Endothelial cell of umbilical vein (primary cell): ENCODE results near the gene NOP16. TPM values are rescaled to one million over a fixed set of nuclear protein-coding genes. Genes with fewer than 3 reads are reported as not detected.

Experiments
- BruUV-seq: library from RNA; stranded (reverse); fragments of 400-500 nt; replicated peaks from 2 replicates; lab custom pipeline; 2021; lab: Mats Ljungman, UMichigan
- CTCF ChIA-PET: fragments of 300-600, 350-600 bp; sonication (Branson Sonifier 250); formaldehyde crosslinking; loops from one replicate; lab custom pipeline; 2021; ENCODE audit warnings: antibody characterized with exemption, inconsistent platforms; lab: Charles Lee
- POLR2A ChIA-PET: fragments of 300-600, 350-600 bp; sonication (Branson Sonifier 250); formaldehyde crosslinking; loops from one replicate; lab custom pipeline; 2021; ENCODE audit warnings: antibody characterized with exemption, inconsistent platforms; lab: Charles Lee
- DNase-seq: peaks from one replicate; pipeline ENCODE4 v3.0.0-alpha.2; 2011; ENCODE audit warnings: low read depth, low spot score
- FAIRE-seq: peaks from 2 replicates; lab custom pipeline; 2011; peaks lifted over from hg19 to GRCh38; lab: Jason Lieb, UNC
- H2AFZ ChIP-seq: 2 replicates; pipeline ENCODE4 v1.6.0; 2012; ENCODE audit warnings: low read depth, low read length, control low read depth, inconsistent platforms
- H3K27ac ChIP-seq: 2 replicates; pipeline ENCODE4 v1.5.1; 2011; ENCODE audit warnings: low read depth, mild to moderate bottlenecking, control low read depth, low read length, moderate library complexity; ENCODE audit not compliant: insufficient read depth
- H3K27me3 ChIP-seq, 2 experiments: 2 replicates each; pipeline versions ENCODE4 v1.6.0 to v1.6.1; 2011; ENCODE audit warnings: low read length in 2 of 2, mixed read lengths in 1 of 2; ENCODE audit not compliant: control insufficient read depth in 2 of 2, insufficient read depth in 2 of 2
- H3K36me3 ChIP-seq, 2 experiments: 2 replicates in 1 of 2; 3 replicates in 1 of 2; pipeline ENCODE4 v1.5.1; 2011; ENCODE audit warnings: low read length in 2 of 2, mild to moderate bottlenecking in 1 of 2, moderate library complexity in 1 of 2; ENCODE audit not compliant: control insufficient read depth in 2 of 2, insufficient read depth in 2 of 2; ENCODE audit errors: extremely low read depth in 1 of 2
- H3K4me1 ChIP-seq: 3 replicates; pipeline ENCODE4 v1.5.1; 2011; ENCODE audit warnings: mild to moderate bottlenecking, low read length; ENCODE audit not compliant: control insufficient read depth, insufficient read depth; ENCODE audit errors: extremely low read depth
- H3K4me2 ChIP-seq: 2 replicates; pipeline ENCODE4 v1.6.1; 2011; ENCODE audit warnings: low read length, control low read depth, mixed read lengths; ENCODE audit not compliant: insufficient read depth
- H3K4me3 ChIP-seq, 3 experiments: fragments of 200-600 bp in 1 of 3; sonication (generic), shearing (Covaris generic) in 1 of 3; replicated peaks in 1 of 3; 2 replicates each; pipeline ENCODE4 v1.5.1; 2011 to 2016; ENCODE audit warnings: control low read depth in 3 of 3, low read length in 3 of 3, mild to moderate bottlenecking in 2 of 3, inconsistent platforms in 1 of 3, low read depth in 1 of 3, moderate library complexity in 1 of 3; ENCODE audit not compliant: insufficient read depth in 1 of 3
- H3K79me2 ChIP-seq: 2 replicates; pipeline ENCODE4 v1.6.0; 2012; ENCODE audit warnings: low read length, inconsistent platforms; ENCODE audit not compliant: control insufficient read depth, insufficient read depth
- H3K9ac ChIP-seq: replicated peaks from 2 replicates; pipeline ENCODE3; 2011; ENCODE audit warnings: low read length, control low read depth; ENCODE audit not compliant: insufficient read depth; ENCODE audit errors: extremely low read depth
- H3K9me1 ChIP-seq: replicated peaks from 3 replicates; pipeline ENCODE4 v1.6.0; 2011; ENCODE audit warnings: mild to moderate bottlenecking, low read length; ENCODE audit not compliant: control insufficient read depth, insufficient read depth; ENCODE audit errors: extremely low read depth
- H3K9me3 ChIP-seq: replicated peaks from 2 replicates; pipeline ENCODE4 v1.5.1; 2012; ENCODE audit warnings: low read length, inconsistent platforms; ENCODE audit not compliant: control insufficient read depth, insufficient read depth
- H4K20me1 ChIP-seq: replicated peaks from 2 replicates; pipeline ENCODE3; 2011; ENCODE audit warnings: mild to moderate bottlenecking, low read length; ENCODE audit not compliant: control insufficient read depth, insufficient read depth; ENCODE audit errors: extremely low read depth
- EZH2 ChIP-seq: IDR thresholded peaks from 2 replicates; pipeline ENCODE4 v1.6.1; 2012; ENCODE audit warnings: borderline replicate concordance, low read depth, mild to moderate bottlenecking, moderate library complexity, low read length, inconsistent platforms; ENCODE audit not compliant: severe bottlenecking
- FOS ChIP-seq: IDR thresholded peaks from 2 replicates; pipeline ENCODE4 v1.6.1; 2011; ENCODE audit warnings: mild to moderate bottlenecking, low read length, moderate library complexity, borderline replicate concordance; ENCODE audit not compliant: insufficient read depth
- GATA2 ChIP-seq: IDR thresholded peaks from 2 replicates; pipeline ENCODE4 v1.7.0; 2011; ENCODE audit warnings: low read depth, mild to moderate bottlenecking, moderate library complexity, mixed read lengths, low read length; ENCODE audit not compliant: insufficient read length, insufficient read depth
- JUN ChIP-seq: IDR thresholded peaks from 2 replicates; pipeline ENCODE4 v1.6.1; 2011; ENCODE audit warnings: borderline replicate concordance, low read depth; ENCODE audit not compliant: insufficient read length, insufficient read depth
- MYC ChIP-seq: IDR thresholded peaks from one replicate; pipeline ENCODE4 v1.6.1; 2011; ENCODE audit warnings: mild to moderate bottlenecking, low read depth, low read length
- POLR2A ChIP-seq: IDR thresholded peaks from 2 replicates; pipeline ENCODE4 v1.6.1; 2012; ENCODE audit warnings: low read depth, mild to moderate bottlenecking, control low read depth, low read length
- POLR2AphosphoS5 ChIP-seq: IDR thresholded peaks from 2 replicates; pipeline ENCODE4 v1.6.1; 2012; ENCODE audit warnings: low read depth, mild to moderate bottlenecking, control low read depth, low read length, moderate library complexity; ENCODE audit not compliant: insufficient read depth
- dilution Hi-C: fragments of 300-500 bp; cut with MboI; formaldehyde crosslinking; loops from one replicate; pipeline ENCODE4 v1.15.0; 2019; ENCODE audit warnings: low sequenced_read_pairs; ENCODE audit not compliant: extremely low pct_ligation_motif_present
- intact Hi-C: fragments of 100-400 bp; cut with micrococcal nuclease; formaldehyde crosslinking; loops from one replicate; pipeline ENCODE4 v1.10.0; 2022
- polyA plus RNA-seq, 4 experiments: library from polyadenylated mRNA; depleted of rRNA in 3 of 4; stranded (reverse) in 3 of 4; unstranded in 1 of 4; fragments of >200 nt; gene quantifications; 2 replicates each; pipeline versions ENCODE4 v1.2.1 to v1.2.3, GENCODE V29; 2011 to 2012; ENCODE audit warnings: missing spikeins in 1 of 4
- total RNA-seq: library from RNA; stranded (reverse); gene quantifications from 2 replicates; pipeline ENCODE4 v1.2.3, GENCODE V29; 2021
- TF ChIP-seq, protein P1 (sequence below), 2 donors: IDR thresholded peaks; 1 replicate in 1 of 2; 2 replicates in 1 of 2; pipeline ENCODE4 v1.5.1; 2011; ENCODE audit warnings: low read length in 2 of 2, mild to moderate bottlenecking in 2 of 2, moderate library complexity in 2 of 2, control low read depth in 1 of 2, inconsistent platforms in 1 of 2, low read depth in 1 of 2; ENCODE audit not compliant: insufficient read depth in 1 of 2; ENCODE audit errors: extremely low read depth in 1 of 2
- TF ChIP-seq, protein P2 (sequence below): IDR thresholded peaks from 2 replicates; pipeline ENCODE4 v1.6.1; 2011; ENCODE audit not compliant: insufficient read depth, insufficient read length

NOP16 gene
- total and polyA plus RNA-seq, 2 donors (not counting 3 experiments of a cell fraction or from before 2014, with no cell fraction given): 41.1 to 47.4 TPM

DNA sequence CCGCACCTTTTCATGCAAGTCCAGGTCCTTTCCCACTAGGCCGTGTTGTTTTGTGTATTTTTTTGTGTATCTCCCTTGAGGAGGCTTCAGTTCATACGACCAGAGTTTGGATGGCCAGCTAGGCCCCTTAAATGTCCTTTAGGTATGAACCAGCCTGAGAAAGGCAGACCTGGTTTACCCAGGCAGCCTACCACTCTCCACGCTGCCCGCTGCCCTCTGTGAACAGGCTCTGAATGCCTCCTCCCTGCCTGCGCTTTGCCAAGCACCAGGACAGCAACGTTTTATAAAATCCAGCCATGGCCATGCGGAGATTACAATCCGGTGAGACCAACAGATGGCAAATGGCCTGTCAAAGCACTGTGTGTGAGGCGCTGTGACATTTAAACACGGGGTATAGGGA, 28.6 kb upstream of the NOP16 start:
- H2AFZ ChIP-seq: peak overlapping the region; percentile 84
- H4K20me1 ChIP-seq: no peaks in the 10 kb centered on the region
- BruUV-seq: no TSS peak
- peak overlapping the region; percentile 7 for H3K4me2 ChIP-seq
- intact Hi-C loops (loop anchor here (1.0 to 5.0 kb wide), 9 partner anchors 19 to 180 kb away; partner anchors contain the start of genes FAF2 and RNF44), dilution Hi-C loops (no loop called here)
- no peaks in the 10 kb centered on the region for H3K9me1 ChIP-seq
- H3K36me3 ChIP-seq: no peaks in the 10 kb centered on the region
- FAIRE-seq: no peak
- no peaks in the 10 kb centered on the region for H3K27me3 ChIP-seq
- peaks cover 12% of the 10 kb centered on the region for H3K4me1 ChIP-seq
- H3K4me3 ChIP-seq: no peak overlapping the region
- H3K27ac ChIP-seq: no peak overlapping the region
- no peak for DNase-seq
- no peak for TF ChIP-seq POLR2A
- no peak for TF ChIP-seq GATA2
- TF ChIP-seq, protein P1, sequence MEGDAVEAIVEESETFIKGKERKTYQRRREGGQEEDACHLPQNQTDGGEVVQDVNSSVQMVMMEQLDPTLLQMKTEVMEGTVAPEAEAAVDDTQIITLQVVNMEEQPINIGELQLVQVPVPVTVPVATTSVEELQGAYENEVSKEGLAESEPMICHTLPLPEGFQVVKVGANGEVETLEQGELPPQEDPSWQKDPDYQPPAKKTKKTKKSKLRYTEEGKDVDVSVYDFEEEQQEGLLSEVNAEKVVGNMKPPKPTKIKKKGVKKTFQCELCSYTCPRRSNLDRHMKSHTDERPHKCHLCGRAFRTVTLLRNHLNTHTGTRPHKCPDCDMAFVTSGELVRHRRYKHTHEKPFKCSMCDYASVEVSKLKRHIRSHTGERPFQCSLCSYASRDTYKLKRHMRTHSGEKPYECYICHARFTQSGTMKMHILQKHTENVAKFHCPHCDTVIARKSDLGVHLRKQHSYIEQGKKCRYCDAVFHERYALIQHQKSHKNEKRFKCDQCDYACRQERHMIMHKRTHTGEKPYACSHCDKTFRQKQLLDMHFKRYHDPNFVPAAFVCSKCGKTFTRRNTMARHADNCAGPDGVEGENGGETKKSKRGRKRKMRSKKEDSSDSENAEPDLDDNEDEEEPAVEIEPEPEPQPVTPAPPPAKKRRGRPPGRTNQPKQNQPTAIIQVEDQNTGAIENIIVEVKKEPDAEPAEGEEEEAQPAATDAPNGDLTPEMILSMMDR (IDR thresholded peaks at IDR 0.05; ENCODE audit: extremely low read depth in 1 of 2, insufficient read depth in 1 of 2, low read depth in 1 of 2, low read length in 2 of 2): no peak
- TF ChIP-seq FOS: no peak
- no peak for TF ChIP-seq POLR2AphosphoS5
- TF ChIP-seq, protein P2, sequence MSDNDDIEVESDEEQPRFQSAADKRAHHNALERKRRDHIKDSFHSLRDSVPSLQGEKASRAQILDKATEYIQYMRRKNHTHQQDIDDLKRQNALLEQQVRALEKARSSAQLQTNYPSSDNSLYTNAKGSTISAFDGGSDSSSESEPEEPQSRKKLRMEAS: no peak
- TF ChIP-seq JUN: no peak
- no peak for TF ChIP-seq EZH2
- no peak for TF ChIP-seq MYC
- H3K79me2 ChIP-seq: peaks cover 13% of the 10 kb centered on the region
- ChIA-PET POLR2A (interaction anchor here (1.4 kb wide), 1 partner anchor 31 kb away, joined by 4 read pairs; the partner anchor contains the start of gene FAF2), CTCF (interaction anchor here (0.6 to 4.0 kb wide), 24 partner anchors 12 to 687 kb away, joined by 3 to 88 read pairs (median 3); partner anchors contain the start of genes EIF4E1B, FAF2, RNF44 and SNCB)
- no peaks in the 10 kb centered on the region for H3K9me3 ChIP-seq
- H3K9ac ChIP-seq: no peak overlapping the region
